OCI-LY7 (cell line): ENCODE results near the gene USP6NL. TPM values are rescaled to one million over a fixed set of nuclear protein-coding genes. Genes with fewer than 3 reads are reported as not detected.

Source experiments
- BruUV-seq: library from RNA; stranded (reverse); fragments of 400-500 nt; replicated peaks from 2 replicates; lab custom pipeline; 2021; lab: Mats Ljungman, UMichigan
- CTCF ChIA-PET: fragments of 300-600 bp; sonication (Branson Sonifier 250); formaldehyde crosslinking; loops from one replicate; lab custom pipeline; 2022; ENCODE audit warnings: antibody characterized with exemption; ENCODE audit not compliant: unreplicated experiment; lab: Charles Lee
- POLR2A ChIA-PET: fragments of 300-600 bp; sonication (Branson Sonifier 250); formaldehyde crosslinking; loops from one replicate; lab custom pipeline; 2022; ENCODE audit warnings: antibody characterized with exemption; lab: Charles Lee
- DNase-seq: peaks from one replicate; pipeline ENCODE4 v3.0.0-alpha.2; 2015; ENCODE audit warnings: low spot score
- H2AFZ ChIP-seq: fragments of 200-600 bp; sonication (generic), shearing (Covaris generic); 2 replicates; pipeline ENCODE4 v1.6.1; 2014; ENCODE audit warnings: mild to moderate bottlenecking, antibody characterized with exemption, low read length, moderate library complexity
- H3K27ac ChIP-seq: fragments of 200-600 bp; sonication (generic); 2 replicates; pipeline ENCODE4 v1.5.1; 2014; ENCODE audit warnings: mixed run types, low read depth, mild to moderate bottlenecking, moderate library complexity, low read length, inconsistent platforms; ENCODE audit not compliant: poor library complexity, severe bottlenecking
- H3K36me3 ChIP-seq: fragments of 200-600 bp; sonication (generic); 2 replicates; pipeline ENCODE4 v1.6.1; 2014; ENCODE audit warnings: mild to moderate bottlenecking, antibody characterized with exemption, low read length, moderate library complexity, mixed read lengths; ENCODE audit not compliant: insufficient read depth
- H3K4me1 ChIP-seq: fragments of 200-600 bp; sonication (generic); 2 replicates; pipeline ENCODE4 v1.5.1; 2014; ENCODE audit warnings: mild to moderate bottlenecking, low read length; ENCODE audit not compliant: insufficient read depth, poor library complexity, severe bottlenecking
- H3K4me2 ChIP-seq: fragments of 200-600 bp; sonication (generic); 2 replicates; pipeline ENCODE4 v1.6.1; 2014; ENCODE audit warnings: mild to moderate bottlenecking, low read length
- H3K4me3 ChIP-seq: fragments of 200-600 bp; sonication (generic); 2 replicates; pipeline ENCODE4 v1.5.1; 2014; ENCODE audit warnings: mild to moderate bottlenecking, low read depth, low read length; ENCODE audit not compliant: poor library complexity, severe bottlenecking
- H3K79me2 ChIP-seq: fragments of 200-600 bp; sonication (generic); 2 replicates; pipeline ENCODE4 v1.6.1; 2016; ENCODE audit warnings: low read depth, mild to moderate bottlenecking, low read length, moderate library complexity, mixed read lengths; ENCODE audit not compliant: insufficient read depth
- H3K9me2 ChIP-seq: fragments of 200-600 bp; sonication (generic); 2 replicates; pipeline ENCODE4 v1.6.1; 2016; ENCODE audit warnings: mild to moderate bottlenecking, low read length, mixed read lengths; ENCODE audit not compliant: insufficient read depth
- H3K9me3 ChIP-seq: fragments of 200-600 bp; sonication (generic); 2 replicates; pipeline ENCODE4 v1.6.1; 2014; ENCODE audit warnings: mild to moderate bottlenecking, mixed run types, low read length, mixed read lengths
- H4K20me1 ChIP-seq: fragments of 200-600 bp; sonication (generic); 2 replicates; pipeline ENCODE4 v1.6.1; 2014; ENCODE audit warnings: mild to moderate bottlenecking, antibody characterized with exemption, low read length, moderate library complexity, mixed read lengths; ENCODE audit not compliant: insufficient read depth
- EZH2phosphoT487 ChIP-seq: fragments of 200-600 bp; sonication (generic); IDR thresholded peaks from 2 replicates; pipeline ENCODE4 v1.6.1; 2018; ENCODE audit warnings: low read depth, borderline replicate concordance, mild to moderate bottlenecking, mixed run types, antibody characterized with exemption, low read length, moderate library complexity, mixed read lengths
- intact Hi-C: fragments of 100-400 bp; cut with micrococcal nuclease; formaldehyde crosslinking; loops from one replicate; pipeline ENCODE4 v1.10.0; 2022; ENCODE audit not compliant: unreplicated experiment
- total RNA-seq, 2 experiments: library from RNA; depleted of rRNA in 1 of 2; stranded (reverse); fragments of >200 nt in 1 of 2; shearing (Covaris generic) in 1 of 2; gene quantifications; 2 replicates each; pipeline ENCODE4 v1.2.3, GENCODE V29; 2014 to 2022
- TF ChIP-seq, protein P1 (sequence below): fragments of 200-600 bp; sonication (generic); conservative IDR thresholded peaks from 2 replicates; pipeline ENCODE4 v1.5.1; 2014; ENCODE audit warnings: mild to moderate bottlenecking, antibody characterized with exemption, low read length, moderate library complexity, mixed read lengths

The USP6NL gene
- total RNA-seq, 2 experiments from 2014 or later, result 41.7 to 59.7 TPM

DNA sequence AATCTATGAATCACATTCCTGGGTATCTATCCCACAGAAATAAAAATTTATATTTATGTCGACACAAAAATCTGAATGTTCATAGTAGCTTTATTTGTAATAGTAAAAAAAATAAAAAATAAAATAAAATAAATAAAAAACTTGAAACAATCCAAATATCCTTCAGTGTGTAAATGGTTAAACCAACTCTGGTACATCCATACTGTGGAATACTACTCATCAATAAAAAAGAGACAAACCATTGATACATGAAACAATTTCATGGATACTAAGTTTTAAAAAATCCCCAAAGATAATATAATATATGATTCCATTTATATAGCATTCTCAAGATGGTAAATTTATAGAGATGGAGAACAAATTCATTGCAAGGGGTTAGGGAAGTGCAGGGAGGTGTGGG lies 48.6 kb downstream of the USP6NL start:
- H3K79me2 ChIP-seq, result peaks cover 100% of the 10 kb centered on the region
- peaks cover 57% of the 10 kb centered on the region for H3K36me3 ChIP-seq
- TF ChIP-seq, protein P1, sequence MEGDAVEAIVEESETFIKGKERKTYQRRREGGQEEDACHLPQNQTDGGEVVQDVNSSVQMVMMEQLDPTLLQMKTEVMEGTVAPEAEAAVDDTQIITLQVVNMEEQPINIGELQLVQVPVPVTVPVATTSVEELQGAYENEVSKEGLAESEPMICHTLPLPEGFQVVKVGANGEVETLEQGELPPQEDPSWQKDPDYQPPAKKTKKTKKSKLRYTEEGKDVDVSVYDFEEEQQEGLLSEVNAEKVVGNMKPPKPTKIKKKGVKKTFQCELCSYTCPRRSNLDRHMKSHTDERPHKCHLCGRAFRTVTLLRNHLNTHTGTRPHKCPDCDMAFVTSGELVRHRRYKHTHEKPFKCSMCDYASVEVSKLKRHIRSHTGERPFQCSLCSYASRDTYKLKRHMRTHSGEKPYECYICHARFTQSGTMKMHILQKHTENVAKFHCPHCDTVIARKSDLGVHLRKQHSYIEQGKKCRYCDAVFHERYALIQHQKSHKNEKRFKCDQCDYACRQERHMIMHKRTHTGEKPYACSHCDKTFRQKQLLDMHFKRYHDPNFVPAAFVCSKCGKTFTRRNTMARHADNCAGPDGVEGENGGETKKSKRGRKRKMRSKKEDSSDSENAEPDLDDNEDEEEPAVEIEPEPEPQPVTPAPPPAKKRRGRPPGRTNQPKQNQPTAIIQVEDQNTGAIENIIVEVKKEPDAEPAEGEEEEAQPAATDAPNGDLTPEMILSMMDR, result no peak
- no peak for TF ChIP-seq EZH2phosphoT487
- peaks cover 6% of the 10 kb centered on the region; the same call in 1 of the 2 replicates for H3K9me3 ChIP-seq
- H2AFZ ChIP-seq, result no peak overlapping the region
- POLR2A ChIA-PET, result interaction anchor here (0.7 to 1.7 kb wide), 2 partner anchors 9 to 44 kb away, joined by 5 to 6 read pairs; no protein-coding TSS in a partner anchor
- no peak overlapping the region for H3K27ac ChIP-seq
- no peak overlapping the region for H3K4me3 ChIP-seq
- H3K4me1 ChIP-seq, result peaks cover 39% of the 10 kb centered on the region
- no TSS peak for BruUV-seq
- intact Hi-C loops, result no loop called here
- peaks cover 5% of the 10 kb centered on the region; the same call in 1 of the 2 replicates for H4K20me1 ChIP-seq
- DNase-seq, result no peak
- H3K4me2 ChIP-seq, result no peak overlapping the region
- H3K9me2 ChIP-seq, result no peaks in the 10 kb centered on the region
- CTCF ChIA-PET, result interaction anchor here (0.6 kb wide), 1 partner anchor 96 kb away, joined by 3 read pairs; no protein-coding TSS in a partner anchor

DNA sequence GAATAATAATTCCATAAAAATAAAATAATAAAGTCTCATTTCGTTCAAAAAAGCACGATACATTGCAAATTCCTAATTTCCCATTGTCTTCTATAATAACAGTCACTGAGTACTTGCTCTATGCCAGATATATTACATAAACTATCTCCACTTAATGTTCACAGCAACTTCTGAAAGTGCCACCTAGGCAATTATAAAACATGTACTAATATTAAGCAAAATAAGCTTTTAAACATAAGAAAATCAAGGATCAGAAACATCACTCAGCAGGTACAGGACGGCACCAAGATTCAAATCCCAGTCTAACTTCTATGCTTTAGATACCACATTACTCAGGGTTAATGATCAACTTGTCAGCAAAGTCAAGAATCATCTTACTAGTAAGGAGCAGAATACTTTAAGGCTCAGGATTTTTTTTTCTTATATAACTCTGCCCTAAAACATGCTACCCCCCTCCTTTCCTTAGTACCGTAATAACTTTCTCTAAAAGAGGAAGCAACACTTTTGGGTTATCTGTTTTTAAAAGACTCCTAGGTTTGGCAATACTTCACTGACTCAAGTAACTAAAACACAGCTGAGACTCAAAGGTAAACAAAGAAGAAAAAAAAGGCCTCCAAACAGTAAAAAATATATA lies 51.3 kb downstream of the USP6NL start:
- H3K9me3 ChIP-seq, result peaks cover 20% of the 10 kb centered on the region
- no peaks in the 10 kb centered on the region for H3K9me2 ChIP-seq
- peak overlapping the region; percentile 22 for H3K4me3 ChIP-seq
- intact Hi-C loops, result no loop called here
- peak; percentile 74 for DNase-seq
- BruUV-seq, result no TSS peak
- ChIA-PET CTCF (interaction anchor here (0.9 to 1.3 kb wide), 2 partner anchors 10 to 12 kb away, joined by 3 to 5 read pairs; no protein-coding TSS in a partner anchor), POLR2A (interaction anchor here (0.6 to 3.4 kb wide), 15 partner anchors 9 to 115 kb away, joined by 3 to 21 read pairs (median 4); no protein-coding TSS in a partner anchor)
- TF ChIP-seq EZH2phosphoT487, result no peak
- TF ChIP-seq, protein P1, result no peak
- peaks cover 5% of the 10 kb centered on the region; the same call in 1 of the 2 replicates for H4K20me1 ChIP-seq
- peaks cover 64% of the 10 kb centered on the region for H3K36me3 ChIP-seq
- peak overlapping the region; percentile 56 for H3K4me2 ChIP-seq
- H3K27ac ChIP-seq, result peak overlapping the region; percentile 30
- H3K4me1 ChIP-seq, result peaks cover 51% of the 10 kb centered on the region
- H2AFZ ChIP-seq, result no peak overlapping the region
- H3K79me2 ChIP-seq, result peaks cover 100% of the 10 kb centered on the region

DNA sequence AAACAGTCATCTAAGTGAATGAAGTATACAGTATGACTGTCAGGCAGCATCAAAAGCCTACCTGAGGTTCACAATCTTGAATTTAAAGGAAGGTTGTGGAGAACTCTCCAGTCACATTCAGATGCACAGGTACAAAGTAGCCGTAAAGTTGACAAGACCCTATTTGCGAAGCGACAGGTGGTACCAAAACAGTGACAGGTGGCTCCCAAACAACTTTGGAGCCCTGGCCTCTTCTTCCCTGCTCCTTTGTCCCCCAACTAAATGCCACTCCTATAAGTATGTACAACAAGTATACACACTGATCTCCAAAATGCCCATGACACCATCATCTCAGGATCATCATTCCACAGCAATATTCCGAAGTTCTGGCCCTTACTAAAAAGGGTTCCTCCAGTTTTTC lies 53.5 kb downstream of the USP6NL start:
- no peaks in the 10 kb centered on the region for H3K9me2 ChIP-seq
- intact Hi-C loops, result no loop called here
- no peak overlapping the region for H2AFZ ChIP-seq
- H3K27ac ChIP-seq, result no peak overlapping the region
- CTCF ChIA-PET, result no interaction called here
- H3K9me3 ChIP-seq, result peaks cover 14% of the 10 kb centered on the region
- peaks cover 98% of the 10 kb centered on the region for H3K79me2 ChIP-seq
- H3K4me2 ChIP-seq, result no peak overlapping the region
- no peak for DNase-seq
- H3K4me1 ChIP-seq, result peaks cover 73% of the 10 kb centered on the region
- BruUV-seq, result no TSS peak
- H3K4me3 ChIP-seq, result no peak overlapping the region
- POLR2A ChIA-PET, result interaction anchor here (0.8 to 1.2 kb wide), 3 partner anchors 11 to 129 kb away, joined by 4 read pairs; no protein-coding TSS in a partner anchor
- peaks cover 49% of the 10 kb centered on the region for H3K36me3 ChIP-seq
- TF ChIP-seq, protein P1, result no peak
- no peak for TF ChIP-seq EZH2phosphoT487
- H4K20me1 ChIP-seq, result peaks cover 5% of the 10 kb centered on the region; the same call in 1 of the 2 replicates
